PC-3 (cell line): ENCODE measurements around the gene SRGAP3. TPM values are rescaled to one million over a fixed set of nuclear protein-coding genes. Genes with fewer than 3 reads are reported as not detected.

Source experiments
- ATAC-seq: fragments of 200-7000 bp; cut with Tn5 transposase; 2 replicates; pipeline ENCODE4 v1.9.1; 2020; ENCODE audit warnings: mild to moderate bottlenecking, moderate library complexity
- BruUV-seq: library from RNA; stranded (reverse); fragments of 400-500 nt; replicated peaks from 2 replicates; lab custom pipeline; 2021; lab: Mats Ljungman, UMichigan
- CTCF ChIA-PET: fragments of 300-600 bp; sonication (Branson Sonifier 250); formaldehyde crosslinking; loops from one replicate; lab custom pipeline; 2022; ENCODE audit warnings: antibody characterized with exemption; lab: Charles Lee
- POLR2A ChIA-PET: fragments of 300-600 bp; sonication (Branson Sonifier 250); formaldehyde crosslinking; loops from one replicate; lab custom pipeline; 2022; ENCODE audit warnings: antibody characterized with exemption; ENCODE audit not compliant: unreplicated experiment; lab: Charles Lee
- DNase-seq: peaks from one replicate; pipeline ENCODE4 v3.0.0-alpha.2; 2015
- H2AFZ ChIP-seq: fragments of 300-600 bp; sonication (generic); 2 replicates; pipeline ENCODE4 v1.6.0; 2016; ENCODE audit warnings: antibody characterized with exemption, low read length
- H3F3A ChIP-seq: fragments of 300-600 bp; sonication (generic); one replicate; pipeline ENCODE4 v1.6.0; 2017; ENCODE audit warnings: antibody characterized with exemption, low read length, control low read depth, mild to moderate bottlenecking; ENCODE audit not compliant: unreplicated experiment
- H3K27ac ChIP-seq: fragments of 300-600 bp; sonication (generic); 2 replicates; pipeline ENCODE4 v1.5.1; 2016; ENCODE audit warnings: mild to moderate bottlenecking, low read length
- H3K27me3 ChIP-seq: fragments of 300-600 bp; sonication (generic); 2 replicates; pipeline ENCODE4 v1.6.1; 2016; ENCODE audit warnings: low read length, mixed read lengths
- H3K36me3 ChIP-seq: fragments of 300-600 bp; sonication (generic); 2 replicates; pipeline ENCODE4 v1.6.1; 2016; ENCODE audit warnings: low read depth, mixed run types, low read length, mixed read lengths
- H3K4me1 ChIP-seq: fragments of 300-600 bp; sonication (generic); 2 replicates; pipeline ENCODE4 v1.5.1; 2016; ENCODE audit warnings: low read length; ENCODE audit not compliant: insufficient read depth
- H3K4me2 ChIP-seq: fragments of 300-600 bp; sonication (generic); 2 replicates; pipeline ENCODE4 v1.6.0; 2016; ENCODE audit warnings: low read length
- H3K4me3 ChIP-seq: fragments of 300-600 bp; sonication (generic); 2 replicates; pipeline ENCODE4 v1.5.1; 2016; ENCODE audit warnings: mild to moderate bottlenecking, low read length, mixed read lengths
- H3K79me2 ChIP-seq: fragments of 300-600 bp; sonication (generic); 2 replicates; pipeline ENCODE4 v1.6.1; 2017; ENCODE audit warnings: low read length, mixed read lengths
- H3K9ac ChIP-seq: fragments of 300-600 bp; sonication (generic); 2 replicates; pipeline ENCODE4 v1.6.0; 2016; ENCODE audit warnings: mild to moderate bottlenecking, low read length
- H3K9me2 ChIP-seq: fragments of 300-600 bp; sonication (generic); replicated peaks from 2 replicates; pipeline ENCODE4 v1.6.1; 2016; ENCODE audit warnings: mixed run types, low read length, mixed read lengths
- H3K9me3 ChIP-seq: fragments of 300-600 bp; sonication (generic); 2 replicates; pipeline ENCODE4 v1.6.1; 2016; ENCODE audit warnings: low read length, mixed read lengths
- H4K20me1 ChIP-seq: fragments of 300-600 bp; sonication (generic); 2 replicates; pipeline ENCODE4 v1.6.1; 2016; ENCODE audit warnings: low read length, mixed read lengths
- EZH2 ChIP-seq: fragments of 300-600 bp; sonication (generic); IDR thresholded peaks from one replicate; pipeline ENCODE4 v1.6.1; 2017; ENCODE audit warnings: antibody characterized with exemption, mild to moderate bottlenecking, low read length; ENCODE audit not compliant: unreplicated experiment
- EZH2phosphoT487 ChIP-seq: fragments of 300-600 bp; sonication (generic); IDR thresholded peaks from 2 replicates; pipeline ENCODE4 v1.6.1; 2018; ENCODE audit warnings: mild to moderate bottlenecking, antibody characterized with exemption, low read length, borderline replicate concordance
- intact Hi-C: fragments of 100-400 bp; cut with micrococcal nuclease; formaldehyde crosslinking; loops from 2 replicates; pipeline ENCODE4 v1.9.0; 2023
- total RNA-seq: library from RNA; depleted of rRNA; stranded (reverse); fragments of >200 nt; gene quantifications from 2 replicates; pipeline ENCODE4 v1.2.3, GENCODE V29; 2014
- TF ChIP-seq, protein P1 (sequence below): fragments of 300-600 bp; sonication (generic); conservative IDR thresholded peaks from 2 replicates; pipeline ENCODE4 v1.5.1; 2017; ENCODE audit warnings: antibody characterized with exemption, low read depth, mild to moderate bottlenecking, low read length

The SRGAP3 gene
- total RNA-seq, 1 experiment from 2014 or later: 7.5 TPM

DNA sequence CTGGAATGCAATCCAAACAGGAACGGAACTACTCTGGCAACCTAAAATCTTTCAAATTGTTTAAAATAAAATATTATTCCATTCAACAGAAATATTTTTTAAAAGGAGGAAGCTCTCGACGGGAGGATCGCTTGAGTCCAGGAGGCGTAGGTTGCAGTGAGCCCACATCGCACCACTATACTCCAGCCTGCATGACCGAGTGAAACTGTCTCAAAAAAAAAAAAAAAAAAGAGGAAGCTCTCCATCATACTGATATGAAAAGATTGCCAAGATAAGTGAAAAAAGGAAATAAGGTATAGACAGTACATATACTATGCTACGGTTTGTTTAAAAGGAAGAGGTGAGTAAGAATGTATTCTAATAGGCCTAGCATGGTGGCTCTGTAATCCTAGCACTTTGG, 289.8 kb downstream of the SRGAP3 start:
- POLR2A ChIA-PET: interaction anchor here (0.6 kb wide), 2 partner anchors 21 to 790 kb away, joined by 5 to 7 read pairs; partner anchors contain the start of gene OGG1
- BruUV-seq: no TSS peak

DNA sequence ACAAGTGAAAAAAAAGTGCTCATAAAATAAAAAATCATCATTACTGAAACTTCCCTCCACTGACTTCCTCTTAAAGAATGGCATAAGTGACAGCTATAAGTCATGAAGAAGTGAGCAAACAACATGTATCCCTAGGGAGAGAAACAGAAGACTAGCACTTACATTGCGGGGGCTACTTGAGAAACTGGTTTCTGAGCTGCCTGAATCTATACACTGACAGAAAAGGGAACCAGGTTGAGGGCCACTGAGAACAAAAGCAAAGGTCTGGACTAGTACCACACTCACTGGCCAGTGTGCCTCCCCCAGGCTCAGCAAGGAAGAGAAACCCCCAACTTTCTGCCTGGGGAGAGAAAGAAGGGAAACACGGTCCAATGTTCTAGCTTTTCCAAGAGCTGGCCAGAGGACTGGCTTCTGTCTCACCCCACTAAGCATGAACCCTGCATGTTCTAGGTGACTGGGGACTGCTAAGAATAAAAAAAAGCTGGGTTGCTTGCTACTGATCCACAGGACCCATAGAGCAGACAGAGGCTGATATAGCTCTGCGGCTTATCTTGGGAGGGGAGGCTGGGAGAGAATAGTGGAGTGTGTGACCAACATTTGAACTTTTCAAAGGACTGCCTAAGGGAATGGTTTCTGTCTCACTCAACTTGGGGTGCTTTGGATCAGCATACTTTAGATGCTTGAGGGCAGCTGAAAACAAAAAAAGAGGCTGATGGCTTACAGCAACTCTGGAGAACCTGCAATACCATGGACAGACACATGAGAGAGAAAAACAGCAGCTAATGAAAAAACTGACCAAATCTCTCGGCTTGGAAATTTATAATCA, 294.3 kb downstream of the SRGAP3 start:
- CTCF ChIA-PET: interaction anchor here (0.6 kb wide), 1 partner anchor 9 kb away, joined by 3 read pairs; no protein-coding TSS in a partner anchor
- Histone ChIP-seq H3K27me3 (no peaks in the 10 kb centered on the region), H3K36me3 (peaks cover 47% of the 10 kb centered on the region), H3K4me1 (0 out of 2 replicates have a peak, but pooled peaks cover 3% of the 10 kb centered on the region), H3F3A (no peaks in the 10 kb centered on the region), H3K79me2 (peaks cover 98% of the 10 kb centered on the region), H3K27ac (no peak overlapping the region), H3K9me3 (no peaks in the 10 kb centered on the region), H3K9me2 (no peaks in the 10 kb centered on the region), H4K20me1 (peaks cover 28% of the 10 kb centered on the region; the same call in 1 of the 2 replicates), H2AFZ (no peak overlapping the region), H3K4me2 (no peak overlapping the region), H3K9ac (no peak overlapping the region), H3K4me3 (no peak overlapping the region)
- POLR2A ChIA-PET: interaction anchor here (0.6 kb wide), 1 partner anchor 8 kb away, joined by 6 read pairs; no protein-coding TSS in a partner anchor
- BruUV-seq: no TSS peak
- ATAC-seq (no peak; the same call in 1 of the 2 replicates), DNase-seq (no peak)
- intact Hi-C loops: no loop called here
- TF ChIP-seq, protein P1, sequence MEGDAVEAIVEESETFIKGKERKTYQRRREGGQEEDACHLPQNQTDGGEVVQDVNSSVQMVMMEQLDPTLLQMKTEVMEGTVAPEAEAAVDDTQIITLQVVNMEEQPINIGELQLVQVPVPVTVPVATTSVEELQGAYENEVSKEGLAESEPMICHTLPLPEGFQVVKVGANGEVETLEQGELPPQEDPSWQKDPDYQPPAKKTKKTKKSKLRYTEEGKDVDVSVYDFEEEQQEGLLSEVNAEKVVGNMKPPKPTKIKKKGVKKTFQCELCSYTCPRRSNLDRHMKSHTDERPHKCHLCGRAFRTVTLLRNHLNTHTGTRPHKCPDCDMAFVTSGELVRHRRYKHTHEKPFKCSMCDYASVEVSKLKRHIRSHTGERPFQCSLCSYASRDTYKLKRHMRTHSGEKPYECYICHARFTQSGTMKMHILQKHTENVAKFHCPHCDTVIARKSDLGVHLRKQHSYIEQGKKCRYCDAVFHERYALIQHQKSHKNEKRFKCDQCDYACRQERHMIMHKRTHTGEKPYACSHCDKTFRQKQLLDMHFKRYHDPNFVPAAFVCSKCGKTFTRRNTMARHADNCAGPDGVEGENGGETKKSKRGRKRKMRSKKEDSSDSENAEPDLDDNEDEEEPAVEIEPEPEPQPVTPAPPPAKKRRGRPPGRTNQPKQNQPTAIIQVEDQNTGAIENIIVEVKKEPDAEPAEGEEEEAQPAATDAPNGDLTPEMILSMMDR: no peak
- TF ChIP-seq EZH2 (no peak), EZH2phosphoT487 (no peak)

More for the DNA sequence above, 289.8 kb downstream of the SRGAP3 start:
- H3K36me3 ChIP-seq: peaks cover 43% of the 10 kb centered on the region
- H3K27ac ChIP-seq: no peak overlapping the region
- H2AFZ ChIP-seq: no peak overlapping the region
- H4K20me1 ChIP-seq: peaks cover 9% of the 10 kb centered on the region; the same call in 1 of the 2 replicates
- intact Hi-C loops: loop anchor here (5.0 to 10.0 kb wide), 2 partner anchors 275 to 773 kb away; partner anchors contain the start of gene BRPF1
- no peaks in the 10 kb centered on the region for H3K9me3 ChIP-seq
- no peak overlapping the region for H3K9ac ChIP-seq
- peaks cover 28% of the 10 kb centered on the region for H3K4me1 ChIP-seq
- H3K27me3 ChIP-seq: no peaks in the 10 kb centered on the region
- CTCF ChIA-PET: no interaction called here
- H3K4me3 ChIP-seq: no peak overlapping the region
- H3K9me2 ChIP-seq: no peaks in the 10 kb centered on the region
- peaks cover 87% of the 10 kb centered on the region for H3K79me2 ChIP-seq
- no peak overlapping the region for H3K4me2 ChIP-seq
- peaks cover 4% of the 10 kb centered on the region for H3F3A ChIP-seq
- no peak for DNase-seq
- TF ChIP-seq, protein P1: no peak
- TF ChIP-seq EZH2 (no peak), EZH2phosphoT487 (no peak)
- no peak for ATAC-seq
